ENCODE results near the gene SYNGR4.

SYNGR4 gene

GRCh38 chr19:48353677-48354076 is 10.5 kb upstream of the SYNGR4 start:
- TF ChIP-seq POLR2AphosphoS5 (IDR thresholded peaks at IDR 0.05; ENCODE audit: low read depth, low read length) = no peak
- TF ChIP-seq POU2F2 (IDR thresholded peaks at IDR 0.05; ENCODE audit: low read depth, low read length) = no peak
- no peak for TF ChIP-seq TAF1 (IDR thresholded peaks at IDR 0.05; ENCODE audit: low read depth, low read length)
- TF ChIP-seq SPI1 (IDR thresholded peaks at IDR 0.05; ENCODE audit: low read depth, low read length) = no peak
- TF ChIP-seq POLR2A (IDR thresholded peaks at IDR 0.05; ENCODE audit: low read depth, low read length) = no peak
- no peak for TF ChIP-seq PAX5 (IDR thresholded peaks at IDR 0.05; ENCODE audit: insufficient read depth, low read length, severe bottlenecking)
- FAIRE-seq (no peak), DNase-seq (ENCODE audit: insufficient read length, low spot score) (no peak)

- no peak for TF ChIP-seq POLR2AphosphoS5 (IDR thresholded peaks at IDR 0.05; ENCODE audit: low read depth, low read length)
- no peak for TF ChIP-seq POU2F2 (IDR thresholded peaks at IDR 0.05; ENCODE audit: low read depth, low read length)
- no peak for TF ChIP-seq SPI1 (IDR thresholded peaks at IDR 0.05; ENCODE audit: low read depth, low read length)
- no peak for TF ChIP-seq POLR2A (IDR thresholded peaks at IDR 0.05; ENCODE audit: low read depth, low read length)
- TF ChIP-seq TAF1 (IDR thresholded peaks at IDR 0.05; ENCODE audit: low read depth, low read length) = no peak
- TF ChIP-seq PAX5 (IDR thresholded peaks at IDR 0.05; ENCODE audit: insufficient read depth, low read length, severe bottlenecking) = no peak
- no peak for DNase-seq (ENCODE audit: insufficient read length, low spot score)
- no peak for FAIRE-seq
These were observed 9.7 kb upstream of the SYNGR4 start for GRCh38 chr19:48354332-48354992.

GRCh38 chr19:48355365-48355954 is 8.7 kb upstream of the SYNGR4 start:
- no peak for TF ChIP-seq POLR2A (IDR thresholded peaks at IDR 0.05; ENCODE audit: low read depth, low read length)
- TF ChIP-seq PAX5 (IDR thresholded peaks at IDR 0.05; ENCODE audit: insufficient read depth, low read length, severe bottlenecking) = no peak
- TF ChIP-seq SPI1 (IDR thresholded peaks at IDR 0.05; ENCODE audit: low read depth, low read length) = no peak
- TF ChIP-seq POU2F2 (IDR thresholded peaks at IDR 0.05; ENCODE audit: low read depth, low read length) = no peak
- TF ChIP-seq TAF1 (IDR thresholded peaks at IDR 0.05; ENCODE audit: low read depth, low read length) = no peak
- no peak for DNase-seq (ENCODE audit: insufficient read length, low spot score)
- FAIRE-seq = no peak

GRCh38 chr19:48359123-48359522 is 5.0 kb upstream of the SYNGR4 start:
- no peak for FAIRE-seq
- TF ChIP-seq POLR2AphosphoS5 (IDR thresholded peaks at IDR 0.05; ENCODE audit: low read depth, low read length) (no peak), PAX5 (IDR thresholded peaks at IDR 0.05; ENCODE audit: insufficient read depth, low read length, severe bottlenecking) (no peak), TAF1 (IDR thresholded peaks at IDR 0.05; ENCODE audit: low read depth, low read length) (no peak), POLR2A (IDR thresholded peaks at IDR 0.05; ENCODE audit: low read depth, low read length) (no peak), POU2F2 (IDR thresholded peaks at IDR 0.05; ENCODE audit: low read depth, low read length) (no peak), SPI1 (IDR thresholded peaks at IDR 0.05; ENCODE audit: low read depth, low read length) (no peak)

GRCh38 chr19:48361912-48362311 is 2.3 kb upstream of the SYNGR4 start:
- TF ChIP-seq POLR2A (IDR thresholded peaks at IDR 0.05; ENCODE audit: low read depth, low read length) (no peak), PAX5 (IDR thresholded peaks at IDR 0.05; ENCODE audit: insufficient read depth, low read length, severe bottlenecking) (no peak), POU2F2 (IDR thresholded peaks at IDR 0.05; ENCODE audit: low read depth, low read length) (no peak), TAF1 (IDR thresholded peaks at IDR 0.05; ENCODE audit: low read depth, low read length) (no peak), SPI1 (IDR thresholded peaks at IDR 0.05; ENCODE audit: low read depth, low read length) (no peak), POLR2AphosphoS5 (IDR thresholded peaks at IDR 0.05; ENCODE audit: low read depth, low read length) (no peak)
- FAIRE-seq = no peak
- no peak for DNase-seq (ENCODE audit: insufficient read length, low spot score)

More at GRCh38 chr19:48359123-48359522, 5.0 kb upstream of the SYNGR4 start:
- DNase-seq (ENCODE audit: insufficient read length, low spot score) = no peak

GRCh38 chr19:48362716-48363499 is 1.3 kb upstream of the SYNGR4 start:
- FAIRE-seq = peak; percentile 71
- TF ChIP-seq POLR2A (IDR thresholded peaks at IDR 0.05; ENCODE audit: low read depth, low read length) = no peak
- TF ChIP-seq POU2F2 (IDR thresholded peaks at IDR 0.05; ENCODE audit: low read depth, low read length) = no peak
- TF ChIP-seq SPI1 (IDR thresholded peaks at IDR 0.05; ENCODE audit: low read depth, low read length) = no peak
- TF ChIP-seq PAX5 (IDR thresholded peaks at IDR 0.05; ENCODE audit: insufficient read depth, low read length, severe bottlenecking) = no peak
- no peak for TF ChIP-seq TAF1 (IDR thresholded peaks at IDR 0.05; ENCODE audit: low read depth, low read length)
- no peak; the same call in 1 of the 2 replicates for TF ChIP-seq POLR2AphosphoS5 (IDR thresholded peaks at IDR 0.05; ENCODE audit: low read depth, low read length)

GRCh38 chr19:48363500-48363809 is 712 bp upstream of the SYNGR4 start:
- TF ChIP-seq TAF1 (IDR thresholded peaks at IDR 0.05; ENCODE audit: low read depth, low read length) (no peak), POLR2AphosphoS5 (IDR thresholded peaks at IDR 0.05; ENCODE audit: low read depth, low read length) (no peak; the same call in 1 of the 2 replicates), POU2F2 (IDR thresholded peaks at IDR 0.05; ENCODE audit: low read depth, low read length) (no peak), POLR2A (IDR thresholded peaks at IDR 0.05; ENCODE audit: low read depth, low read length) (no peak), SPI1 (IDR thresholded peaks at IDR 0.05; ENCODE audit: low read depth, low read length) (no peak), PAX5 (IDR thresholded peaks at IDR 0.05; ENCODE audit: insufficient read depth, low read length, severe bottlenecking) (no peak)
- FAIRE-seq = no peak
- no peak for DNase-seq (ENCODE audit: insufficient read length, low spot score)

More at GRCh38 chr19:48362716-48363499, 1.3 kb upstream of the SYNGR4 start:
- peak; percentile 81 for DNase-seq (ENCODE audit: insufficient read length, low spot score)

GRCh38 chr19:48364598-48365348 is 606 bp downstream of the SYNGR4 start:
- FAIRE-seq (no peak), DNase-seq (ENCODE audit: insufficient read length, low spot score) (no peak)
- TF ChIP-seq SPI1 (IDR thresholded peaks at IDR 0.05; ENCODE audit: low read depth, low read length) (no peak), TAF1 (IDR thresholded peaks at IDR 0.05; ENCODE audit: low read depth, low read length) (no peak), POU2F2 (IDR thresholded peaks at IDR 0.05; ENCODE audit: low read depth, low read length) (no peak), POLR2A (IDR thresholded peaks at IDR 0.05; ENCODE audit: low read depth, low read length) (no peak), PAX5 (IDR thresholded peaks at IDR 0.05; ENCODE audit: insufficient read depth, low read length, severe bottlenecking) (no peak), POLR2AphosphoS5 (IDR thresholded peaks at IDR 0.05; ENCODE audit: low read depth, low read length) (no peak)

Data from GM12891 (cell line).